Body of pancreas (tissue), 4 donors: Measurements from ENCODE around the gene OR9I1.

Source experiments
- POLR2A ChIP-seq, 3 donors: fragments of 450-650 bp; IDR thresholded peaks; one replicate each; pipeline ENCODE4 v1.6.1; 2016; ENCODE audit warnings: antibody characterized with exemption in 3 of 3, mild to moderate bottlenecking in 2 of 3
- TF ChIP-seq, protein P1 (sequence below), 7 experiments: fragments of 450-650 bp in 4 of 7; fragments of 200-600 bp in 3 of 7; sonication (generic) in 3 of 7; IDR thresholded peaks; one replicate each; pipeline ENCODE4 v1.5.1; 2016 to 2019; ENCODE audit warnings: antibody characterized with exemption in 7 of 7

DNA sequence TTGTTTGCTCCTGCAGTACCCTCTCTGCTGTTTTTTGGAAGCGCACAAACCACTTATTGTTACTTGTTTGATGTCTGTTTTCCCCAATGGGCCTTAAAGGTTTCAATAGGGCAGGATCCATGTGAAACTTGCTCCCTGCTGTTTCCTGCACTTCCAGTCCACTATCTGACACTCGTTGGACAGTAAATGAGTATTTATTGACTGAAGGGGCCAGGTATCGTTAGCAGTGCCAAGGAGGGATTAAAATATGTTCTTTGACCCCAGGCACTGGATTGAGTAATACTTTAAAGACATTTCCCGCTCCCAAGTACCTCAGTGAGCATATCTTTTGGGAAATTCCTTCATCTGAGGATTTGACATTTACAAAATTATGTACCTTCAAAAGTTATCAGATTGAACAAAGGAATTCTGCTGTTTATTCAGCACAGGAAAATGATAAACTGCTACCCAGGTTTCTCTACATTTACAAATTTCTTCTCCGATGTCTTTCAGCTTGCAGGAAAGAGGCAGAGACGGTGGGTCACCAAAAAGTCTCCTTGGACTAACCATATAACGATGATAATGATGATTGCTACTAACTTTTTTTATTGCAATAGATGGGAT lies 40.3 kb upstream of the OR9I1 start:
- TF ChIP-seq, protein P1, sequence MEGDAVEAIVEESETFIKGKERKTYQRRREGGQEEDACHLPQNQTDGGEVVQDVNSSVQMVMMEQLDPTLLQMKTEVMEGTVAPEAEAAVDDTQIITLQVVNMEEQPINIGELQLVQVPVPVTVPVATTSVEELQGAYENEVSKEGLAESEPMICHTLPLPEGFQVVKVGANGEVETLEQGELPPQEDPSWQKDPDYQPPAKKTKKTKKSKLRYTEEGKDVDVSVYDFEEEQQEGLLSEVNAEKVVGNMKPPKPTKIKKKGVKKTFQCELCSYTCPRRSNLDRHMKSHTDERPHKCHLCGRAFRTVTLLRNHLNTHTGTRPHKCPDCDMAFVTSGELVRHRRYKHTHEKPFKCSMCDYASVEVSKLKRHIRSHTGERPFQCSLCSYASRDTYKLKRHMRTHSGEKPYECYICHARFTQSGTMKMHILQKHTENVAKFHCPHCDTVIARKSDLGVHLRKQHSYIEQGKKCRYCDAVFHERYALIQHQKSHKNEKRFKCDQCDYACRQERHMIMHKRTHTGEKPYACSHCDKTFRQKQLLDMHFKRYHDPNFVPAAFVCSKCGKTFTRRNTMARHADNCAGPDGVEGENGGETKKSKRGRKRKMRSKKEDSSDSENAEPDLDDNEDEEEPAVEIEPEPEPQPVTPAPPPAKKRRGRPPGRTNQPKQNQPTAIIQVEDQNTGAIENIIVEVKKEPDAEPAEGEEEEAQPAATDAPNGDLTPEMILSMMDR (IDR thresholded peaks at IDR 0.05) = no peak
- no peak for TF ChIP-seq POLR2A (IDR thresholded peaks at IDR 0.05)
